Sciatic nerve (tissue), 2 donors: ENCODE measurements around the gene RNU5D-1. TPM values are rescaled to one million over a fixed set of nuclear protein-coding genes. Genes with fewer than 3 reads are reported as not detected.

Experiments
- ATAC-seq: fragments of 200-7000 bp; cut with Tn5 transposase; one replicate; pipeline ENCODE4 v1.9.1; 2020; ENCODE audit warnings: mild to moderate bottlenecking, moderate library complexity
- DNase-seq: peaks from one replicate; pipeline ENCODE4 v3.0.0-alpha.2; 2020; ENCODE audit warnings: low spot score
- intact Hi-C: fragments of 100-400 bp; cut with DNase I; formaldehyde crosslinking; loops from one replicate; pipeline ENCODE4 v1.14.2; 2022
- total RNA-seq: library from RNA; stranded (reverse); fragmentation: NEBNext Ultra II Directional; extraction: Animal tissue kit (Norgen Biotek cat#: 25700); gene quantifications from one replicate; pipeline ENCODE4 v1.2.1, GENCODE V29; 2021
- donor health status: DM: no; HTN: no; CAD: no.
- donor health status: DM: no; HTN: no; CAD: no.

The RNU5D-1 gene
- total RNA-seq, 1 donor from 2014 or later: not detected

DNA sequence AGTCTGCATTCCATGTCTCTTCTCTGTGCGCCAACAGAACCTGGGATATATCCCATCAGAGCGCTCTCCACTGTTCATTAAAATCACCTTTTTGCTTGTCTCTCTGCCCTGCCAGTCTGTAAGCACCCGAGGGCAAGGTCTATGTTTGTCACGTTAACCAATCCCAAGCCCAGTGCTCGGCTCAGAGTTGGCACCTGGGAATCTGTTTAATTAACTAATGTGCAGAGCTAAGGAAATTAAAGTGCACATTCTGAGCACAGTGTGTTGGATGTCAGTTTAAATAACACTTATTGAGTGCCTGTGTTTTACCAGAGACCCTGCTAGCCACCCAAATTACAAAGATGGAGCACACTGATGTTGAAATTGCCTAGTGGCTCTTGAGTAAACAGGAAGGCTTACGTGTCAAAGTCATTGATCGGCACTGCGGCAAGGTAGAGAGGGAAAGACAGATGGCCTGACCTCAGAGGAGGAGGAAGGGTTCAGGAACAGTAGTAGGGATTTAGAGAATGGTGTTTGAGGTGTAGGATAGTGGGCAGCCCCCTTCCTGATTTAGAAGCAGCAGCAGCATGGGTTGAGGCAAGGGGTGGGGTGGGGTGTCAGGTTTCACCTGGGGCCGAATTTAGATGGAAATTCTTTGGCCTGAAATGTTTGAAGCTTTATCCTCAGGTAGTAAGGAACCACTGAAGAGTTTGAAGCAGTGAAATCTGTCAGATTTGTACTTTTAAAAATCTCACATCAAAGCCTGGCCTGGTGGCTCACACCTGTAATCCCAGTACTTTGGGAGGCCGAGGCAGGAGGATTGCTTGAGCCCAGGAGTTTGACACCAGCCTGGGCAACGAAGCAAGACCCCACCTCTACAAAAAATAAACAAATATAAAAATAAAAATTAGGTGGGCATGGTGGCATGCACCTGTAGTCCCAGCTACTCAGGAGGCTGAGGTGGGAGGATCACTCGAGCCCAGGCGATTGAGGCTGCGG is 48.8 kb downstream of the RNU5D-1 start:
- ATAC-seq: no peak
- intact Hi-C loops: no loop called here
- DNase-seq: peak; percentile 12

Other genes with a start within 250 kb of the RNU5D-1 start
- 12.5 TPM for gene TMEM53, start 56.7 kb downstream of the RNU5D-1 start, total RNA-seq
- gene ARMH1, start 56.5 kb downstream of the RNU5D-1 start, total RNA-seq: 3.9 TPM
- gene KIF2C, start 8.7 kb upstream of the RNU5D-1 start, total RNA-seq: 1.2 TPM
- 1,483 TPM for gene RPS8, start 44.4 kb upstream of the RNU5D-1 start, total RNA-seq
- gene BEST4, start 57.0 kb upstream of the RNU5D-1 start, total RNA-seq: 0.36 TPM
- gene PLK3, start 69.2 kb upstream of the RNU5D-1 start, total RNA-seq: 26.1 TPM
- gene DYNLT4, start 76.2 kb upstream of the RNU5D-1 start, total RNA-seq: 0.49 TPM
- 35.0 TPM for gene BTBD19, start 77.4 kb upstream of the RNU5D-1 start, total RNA-seq
- gene PTCH2, start 112.1 kb upstream of the RNU5D-1 start, total RNA-seq: 31.2 TPM